GM19025 (cell line): ENCODE results near the gene DNAH1.

Experiments used
- ATAC-seq: cut with Tn5 transposase; IDR thresholded peaks from one replicate; pipeline ENCODE4 v1.9.1; 2021; ENCODE audit warnings: mild to moderate bottlenecking, low read depth, moderate library complexity; ENCODE audit not compliant: unreplicated experiment

DNAH1 gene

DNA sequence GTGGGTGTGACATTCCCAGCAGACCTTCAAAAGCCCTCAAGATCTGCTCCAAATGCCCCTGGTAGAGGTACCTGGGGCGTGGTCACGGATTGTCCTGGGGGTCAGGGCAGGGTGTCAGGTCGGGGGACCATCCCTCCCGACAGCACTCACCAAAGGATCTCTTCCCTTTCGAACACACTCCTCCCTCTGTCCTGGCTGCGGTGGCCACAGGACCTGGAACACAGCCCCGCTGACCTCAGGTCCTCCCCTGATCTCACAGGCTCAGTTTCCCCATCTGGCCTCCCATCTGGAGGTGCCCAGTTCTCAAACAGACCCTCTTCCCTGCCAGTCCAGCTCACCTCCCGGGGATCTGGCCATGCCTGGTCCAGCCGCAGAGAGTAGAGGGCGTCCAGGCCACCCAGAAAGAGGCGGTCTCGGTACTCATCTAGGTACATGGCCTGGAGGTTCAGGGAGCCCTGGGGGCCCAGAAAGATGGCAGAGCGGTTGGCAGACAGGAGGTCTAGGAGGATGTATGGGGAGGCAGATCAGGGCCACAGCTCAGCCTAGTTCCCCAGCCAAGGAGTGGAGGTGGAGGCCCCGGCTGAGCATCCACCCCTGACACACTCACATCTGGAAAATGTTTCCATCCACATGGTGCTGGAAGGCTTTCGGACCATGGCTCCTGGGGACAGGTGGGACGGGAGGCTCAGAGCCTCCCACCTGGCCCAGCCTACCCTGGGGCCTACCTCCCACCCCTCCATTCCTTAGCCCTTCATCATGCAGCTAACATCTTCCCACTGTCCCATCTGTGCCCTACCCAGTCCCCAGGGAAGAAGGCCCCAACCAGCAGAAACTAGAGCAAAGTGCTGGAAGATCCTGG lies 126.5 kb downstream of the DNAH1 start:
- no peak for ATAC-seq

GRCh38 chr3:52443268-52443610 lies 127.1 kb downstream of the DNAH1 start:
- ATAC-seq: no peak

DNA sequence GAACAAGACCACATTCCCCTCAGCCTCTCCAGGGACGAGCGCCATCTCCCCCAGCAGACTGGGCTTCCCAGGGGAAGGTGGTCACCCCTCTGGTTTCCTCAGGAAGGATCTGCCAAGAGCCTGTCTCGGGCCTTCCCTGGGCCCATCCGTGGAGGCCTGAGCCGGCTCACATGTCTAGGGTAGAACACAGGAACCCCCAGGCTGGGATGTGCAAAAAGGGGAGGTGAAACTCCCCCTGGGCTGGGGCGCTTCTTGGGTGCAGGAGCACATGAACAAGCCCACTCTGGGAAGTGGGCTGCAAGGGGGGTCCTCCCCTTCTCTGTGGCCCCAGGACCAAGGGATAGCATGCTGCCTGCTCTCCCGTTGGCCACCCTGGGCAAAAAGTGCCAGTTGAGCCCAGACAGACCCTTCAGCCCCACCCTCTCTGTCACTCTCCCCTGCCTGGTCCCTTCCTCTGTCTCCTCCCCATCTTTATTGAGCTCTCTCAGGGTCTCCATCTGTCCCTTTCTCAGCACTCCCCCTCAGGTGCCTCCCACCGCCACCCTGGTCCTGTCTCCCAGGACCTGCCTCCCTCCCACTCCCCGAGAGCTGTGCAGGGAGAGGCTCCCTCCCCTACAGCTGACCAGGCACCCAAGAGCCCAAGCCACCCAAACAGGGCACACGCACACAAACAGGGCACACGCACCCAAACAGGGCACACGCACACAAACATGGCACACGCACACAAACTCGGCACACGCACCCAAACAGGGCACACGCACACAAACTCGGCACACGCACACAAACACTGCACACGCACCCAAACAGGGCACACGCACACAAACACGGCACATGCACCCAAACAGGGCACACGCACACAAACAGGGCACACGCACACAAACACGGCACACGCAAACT lies 127.9 kb downstream of the DNAH1 start:
- no peak for ATAC-seq

- ATAC-seq: peak; percentile 83
These were observed 129.0 kb downstream of the DNAH1 start, which contains the start of gene SEMA3G for GRCh38 chr3:52444860-52445793. Gene SEMA3G, minus strand, starts transcription at chr3:52445103. Its CDS starts 76 bp downstream, at chr3:52445027.

- ATAC-seq: no peak
These were observed 129.9 kb downstream of the DNAH1 start for GRCh38 chr3:52446042-52446441.

- no peak for ATAC-seq
These were observed 130.8 kb downstream of the DNAH1 start for GRCh38 chr3:52446631-52447511.

- ATAC-seq: no peak
These were observed 131.6 kb downstream of the DNAH1 start for GRCh38 chr3:52447512-52448355.
